Kidney epithelial cell (primary cell): ENCODE measurements around the gene FANCC. TPM values are rescaled to one million over a fixed set of nuclear protein-coding genes. Genes with fewer than 3 reads are reported as not detected.

Source experiments
- DNase-seq: peaks from one replicate; pipeline ENCODE4 v3.0.0-alpha.2; 2010; ENCODE audit warnings: low read depth
- H3K27me3 ChIP-seq: 2 replicates; pipeline ENCODE4 v1.6.0; 2011; ENCODE audit warnings: low read length; ENCODE audit not compliant: control insufficient read depth, insufficient read depth
- H3K36me3 ChIP-seq: 2 replicates; pipeline ENCODE4 v1.5.1; 2011; ENCODE audit warnings: low read length; ENCODE audit not compliant: control insufficient read depth, insufficient read depth
- H3K4me3 ChIP-seq: 2 replicates; pipeline ENCODE4 v1.5.1; 2011; ENCODE audit warnings: low read depth, mild to moderate bottlenecking, control low read depth, low read length
- total RNA-seq: library from RNA; depleted of rRNA; stranded (reverse); fragments of >200 nt; gene quantifications from 2 replicates; pipeline ENCODE4 v1.2.3, GENCODE V29; 2015
- TF ChIP-seq, protein P1 (sequence below): IDR thresholded peaks from 2 replicates; pipeline ENCODE4 v1.5.1; 2011; ENCODE audit warnings: mild to moderate bottlenecking, moderate library complexity, low read length, control low read depth, inconsistent platforms; ENCODE audit not compliant: insufficient read depth, poor library complexity, severe bottlenecking

Gene FANCC
- total RNA-seq, 1 donor from 2014 or later, result 6.1 TPM

DNA sequence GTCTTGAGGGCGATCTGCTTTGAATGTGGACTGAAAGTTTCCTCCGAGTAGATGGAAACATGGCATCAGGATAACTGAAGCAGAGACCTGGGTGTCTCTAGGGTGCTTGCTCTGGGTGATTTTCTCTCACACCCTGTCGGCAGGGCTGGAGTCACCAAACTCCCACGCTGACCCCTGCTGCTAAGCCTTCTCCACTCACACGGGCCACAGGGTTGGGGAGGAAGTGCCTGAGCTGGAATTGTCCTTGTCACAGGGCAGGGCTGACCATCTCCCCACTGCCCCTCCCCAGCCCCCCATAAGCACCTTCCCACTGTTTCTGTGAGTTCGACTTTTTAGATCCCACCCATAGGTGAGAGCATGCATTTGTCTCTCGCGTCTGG, 212.9 kb downstream of the FANCC start:
- no peak for DNase-seq
- Histone ChIP-seq H3K36me3 (no peaks in the 10 kb centered on the region), H3K4me3 (no peak overlapping the region), H3K27me3 (no peaks in the 10 kb centered on the region)
- TF ChIP-seq, protein P1, sequence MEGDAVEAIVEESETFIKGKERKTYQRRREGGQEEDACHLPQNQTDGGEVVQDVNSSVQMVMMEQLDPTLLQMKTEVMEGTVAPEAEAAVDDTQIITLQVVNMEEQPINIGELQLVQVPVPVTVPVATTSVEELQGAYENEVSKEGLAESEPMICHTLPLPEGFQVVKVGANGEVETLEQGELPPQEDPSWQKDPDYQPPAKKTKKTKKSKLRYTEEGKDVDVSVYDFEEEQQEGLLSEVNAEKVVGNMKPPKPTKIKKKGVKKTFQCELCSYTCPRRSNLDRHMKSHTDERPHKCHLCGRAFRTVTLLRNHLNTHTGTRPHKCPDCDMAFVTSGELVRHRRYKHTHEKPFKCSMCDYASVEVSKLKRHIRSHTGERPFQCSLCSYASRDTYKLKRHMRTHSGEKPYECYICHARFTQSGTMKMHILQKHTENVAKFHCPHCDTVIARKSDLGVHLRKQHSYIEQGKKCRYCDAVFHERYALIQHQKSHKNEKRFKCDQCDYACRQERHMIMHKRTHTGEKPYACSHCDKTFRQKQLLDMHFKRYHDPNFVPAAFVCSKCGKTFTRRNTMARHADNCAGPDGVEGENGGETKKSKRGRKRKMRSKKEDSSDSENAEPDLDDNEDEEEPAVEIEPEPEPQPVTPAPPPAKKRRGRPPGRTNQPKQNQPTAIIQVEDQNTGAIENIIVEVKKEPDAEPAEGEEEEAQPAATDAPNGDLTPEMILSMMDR, result no peak

DNA sequence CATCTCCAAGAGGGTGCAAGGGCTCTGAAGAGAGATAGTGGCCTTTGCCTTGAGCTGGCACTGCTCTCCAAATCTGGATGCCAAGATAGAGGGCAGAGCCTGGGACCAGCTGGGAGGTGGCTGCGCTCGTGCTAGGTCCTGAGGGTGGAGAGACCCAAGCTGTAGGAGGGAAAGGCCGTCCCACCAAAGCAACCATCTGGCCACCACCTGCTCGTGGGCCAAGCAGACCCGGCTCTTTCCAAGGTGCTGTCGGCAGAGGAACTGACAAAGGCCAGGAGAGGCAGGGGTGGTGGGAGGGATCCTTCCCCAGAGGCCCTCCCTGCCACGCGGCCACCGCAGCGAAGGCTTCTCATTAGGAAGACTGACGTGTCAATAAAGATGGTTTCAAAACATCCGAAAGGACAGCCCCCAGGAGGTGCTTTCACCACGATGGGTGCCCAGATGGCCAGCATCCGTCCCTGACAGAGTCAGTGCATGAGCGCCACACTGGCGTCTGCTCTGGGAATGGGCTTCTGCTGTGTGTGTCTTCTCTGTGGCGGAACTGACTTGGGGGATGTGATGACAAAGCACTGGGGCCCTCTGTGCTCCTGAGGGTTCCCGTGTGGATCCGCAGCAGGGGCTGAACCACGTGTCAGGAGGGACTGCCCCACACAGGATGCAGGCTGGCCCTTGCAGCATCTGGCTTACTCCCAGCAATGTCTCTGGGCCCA, 213.5 kb downstream of the FANCC start:
- no peak overlapping the region for H3K4me3 ChIP-seq
- no peaks in the 10 kb centered on the region for H3K27me3 ChIP-seq
- DNase-seq, result no peak
- TF ChIP-seq, protein P1, result no peak
- no peaks in the 10 kb centered on the region for H3K36me3 ChIP-seq

DNA sequence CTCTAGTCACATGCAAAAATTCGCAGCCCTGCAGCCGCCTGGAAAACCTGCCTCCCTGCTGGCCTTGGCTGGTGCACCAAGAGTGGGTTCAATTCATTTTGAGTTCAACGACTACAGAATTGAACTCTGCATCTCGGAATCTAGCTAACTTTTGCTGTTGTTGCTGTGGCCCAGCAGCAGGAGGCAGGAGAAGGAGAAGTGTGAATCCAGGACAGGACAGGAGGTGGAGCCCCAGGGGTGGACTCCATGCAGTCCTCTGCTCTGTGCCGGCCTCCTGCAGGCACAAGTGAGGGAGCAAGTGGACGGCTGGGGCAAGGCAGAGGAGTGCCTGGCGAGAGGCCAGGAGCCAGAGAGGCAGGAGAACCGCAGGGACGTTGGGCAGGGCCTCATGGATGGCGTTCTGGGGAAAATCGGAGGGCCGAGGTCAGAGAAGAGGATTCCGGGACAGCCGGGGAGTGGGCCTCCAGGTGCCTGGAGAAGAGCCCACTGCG, 214.2 kb downstream of the FANCC start:
- Histone ChIP-seq H3K27me3 (no peaks in the 10 kb centered on the region), H3K36me3 (no peaks in the 10 kb centered on the region), H3K4me3 (no peak overlapping the region)
- no peak for DNase-seq
- TF ChIP-seq, protein P1, result peak; percentile 12

DNA sequence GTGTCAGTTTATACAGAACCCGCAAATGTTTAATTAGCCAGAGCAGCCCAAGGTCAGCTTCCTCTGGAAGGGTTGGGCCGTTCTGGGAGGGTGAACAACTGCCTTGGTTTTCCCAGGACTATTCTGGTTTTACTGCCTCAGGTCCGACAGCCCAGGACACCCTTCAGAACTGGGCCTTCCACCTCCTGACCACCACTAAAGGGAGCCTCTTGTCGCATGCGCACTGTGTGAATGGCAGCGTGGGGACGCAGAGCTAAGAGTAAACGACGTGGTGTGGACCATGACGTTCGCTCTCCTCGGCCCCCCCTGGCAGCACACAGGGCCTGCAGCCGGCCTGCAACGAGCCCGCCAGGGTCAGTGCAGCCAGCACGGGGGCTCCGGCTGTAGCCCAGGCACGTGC, 214.9 kb downstream of the FANCC start:
- Histone ChIP-seq H3K36me3 (no peaks in the 10 kb centered on the region), H3K4me3 (no peak overlapping the region), H3K27me3 (no peaks in the 10 kb centered on the region)
- TF ChIP-seq, protein P1, result no peak
- DNase-seq, result no peak

DNA sequence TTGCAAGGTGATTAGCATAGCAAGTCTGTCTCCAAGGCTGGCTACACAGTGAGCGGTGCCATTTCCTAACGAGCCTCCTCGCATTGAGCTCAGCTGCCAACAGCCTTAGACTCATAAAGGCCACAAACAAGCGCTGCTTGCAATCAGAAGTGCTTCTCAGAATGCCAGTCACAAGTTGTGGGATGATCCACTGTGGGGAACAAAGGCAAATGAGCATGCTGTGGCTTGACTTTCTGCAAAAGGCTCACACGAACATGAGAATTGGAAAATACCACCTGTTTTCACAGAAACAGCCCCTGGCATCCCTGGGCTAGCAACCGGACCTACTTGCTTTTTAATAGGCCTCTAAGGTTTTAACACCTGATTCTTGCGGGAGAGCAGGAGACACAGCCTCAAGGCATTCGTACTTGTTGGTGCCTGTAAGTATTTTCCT, 215.5 kb downstream of the FANCC start:
- TF ChIP-seq, protein P1, result no peak
- no peak for DNase-seq
- Histone ChIP-seq H3K27me3 (no peaks in the 10 kb centered on the region), H3K36me3 (no peaks in the 10 kb centered on the region), H3K4me3 (no peak overlapping the region)

DNA sequence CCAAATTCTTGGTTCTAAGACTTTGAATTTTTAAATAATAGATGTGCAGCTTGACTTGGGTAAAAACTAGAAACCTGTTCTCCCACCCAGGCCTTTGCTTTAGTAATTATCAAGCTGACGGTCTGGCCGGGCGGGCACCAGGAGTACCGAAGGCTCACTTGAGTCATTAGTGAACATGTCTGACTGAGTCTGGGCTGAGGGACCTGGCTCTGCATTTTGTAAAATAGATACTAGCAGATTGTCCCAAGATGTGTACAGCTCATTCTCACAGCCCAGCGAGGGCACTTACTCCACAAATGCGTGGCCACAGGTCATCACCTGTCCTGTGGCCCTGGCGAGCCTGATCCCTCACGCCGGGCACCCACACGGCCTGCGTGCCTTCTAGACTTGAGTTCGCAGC, 216.2 kb downstream of the FANCC start:
- TF ChIP-seq, protein P1, result no peak
- no peak for DNase-seq
- no peak overlapping the region for H3K4me3 ChIP-seq
- no peaks in the 10 kb centered on the region for H3K27me3 ChIP-seq
- no peaks in the 10 kb centered on the region for H3K36me3 ChIP-seq
